ENCODE measurements around the gene NYAP2. TPM values are rescaled to one million over a fixed set of nuclear protein-coding genes. Genes with fewer than 3 reads are reported as not detected.

Gene NYAP2
- total and polyA plus RNA-seq, 8 donors = 0.03 to 0.31 (median 0.07) TPM; not detected in 1

DNA sequence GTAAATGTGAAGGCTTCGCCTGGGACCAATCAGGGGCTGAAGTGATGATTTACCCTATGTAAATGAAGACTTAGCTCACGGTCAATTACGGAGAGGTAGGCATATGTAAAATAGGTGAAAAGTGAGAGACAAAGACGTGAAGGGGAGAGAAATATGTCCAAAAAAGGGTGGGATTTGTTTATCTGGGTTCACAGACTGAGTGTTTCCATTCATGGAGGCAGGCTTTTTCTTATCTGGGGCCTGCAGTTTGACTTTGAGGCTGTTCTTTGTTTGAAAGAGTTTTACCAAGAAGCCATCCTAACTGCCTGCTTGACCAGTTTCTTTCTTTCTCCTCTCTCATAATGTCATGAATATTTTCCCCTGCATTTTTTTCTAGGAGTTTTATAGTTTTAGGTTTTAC lies 202.7 kb downstream of the NYAP2 start:
- no peaks in the 10 kb centered on the region for H3K9me3 ChIP-seq
- DNase-seq (no peak), ATAC-seq (no peak), FAIRE-seq (no peak)
- no peaks in the 10 kb centered on the region for H3K4me1 ChIP-seq
- H3K36me3 ChIP-seq = no peaks in the 10 kb centered on the region
- intact Hi-C loops (cut with DNase I) = no loop called here
- no peak overlapping the region for H3K4me3 ChIP-seq
- WGBS, 2 donors = 79 to 83% methylated on average over 4 of the region's 4 CpGs
- TF ChIP-seq, protein P1, sequence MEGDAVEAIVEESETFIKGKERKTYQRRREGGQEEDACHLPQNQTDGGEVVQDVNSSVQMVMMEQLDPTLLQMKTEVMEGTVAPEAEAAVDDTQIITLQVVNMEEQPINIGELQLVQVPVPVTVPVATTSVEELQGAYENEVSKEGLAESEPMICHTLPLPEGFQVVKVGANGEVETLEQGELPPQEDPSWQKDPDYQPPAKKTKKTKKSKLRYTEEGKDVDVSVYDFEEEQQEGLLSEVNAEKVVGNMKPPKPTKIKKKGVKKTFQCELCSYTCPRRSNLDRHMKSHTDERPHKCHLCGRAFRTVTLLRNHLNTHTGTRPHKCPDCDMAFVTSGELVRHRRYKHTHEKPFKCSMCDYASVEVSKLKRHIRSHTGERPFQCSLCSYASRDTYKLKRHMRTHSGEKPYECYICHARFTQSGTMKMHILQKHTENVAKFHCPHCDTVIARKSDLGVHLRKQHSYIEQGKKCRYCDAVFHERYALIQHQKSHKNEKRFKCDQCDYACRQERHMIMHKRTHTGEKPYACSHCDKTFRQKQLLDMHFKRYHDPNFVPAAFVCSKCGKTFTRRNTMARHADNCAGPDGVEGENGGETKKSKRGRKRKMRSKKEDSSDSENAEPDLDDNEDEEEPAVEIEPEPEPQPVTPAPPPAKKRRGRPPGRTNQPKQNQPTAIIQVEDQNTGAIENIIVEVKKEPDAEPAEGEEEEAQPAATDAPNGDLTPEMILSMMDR (IDR thresholded peaks at IDR 0.05) = no peak
- H3K27ac ChIP-seq = no peak overlapping the region
- H3K27me3 ChIP-seq = no peaks in the 10 kb centered on the region

DNA sequence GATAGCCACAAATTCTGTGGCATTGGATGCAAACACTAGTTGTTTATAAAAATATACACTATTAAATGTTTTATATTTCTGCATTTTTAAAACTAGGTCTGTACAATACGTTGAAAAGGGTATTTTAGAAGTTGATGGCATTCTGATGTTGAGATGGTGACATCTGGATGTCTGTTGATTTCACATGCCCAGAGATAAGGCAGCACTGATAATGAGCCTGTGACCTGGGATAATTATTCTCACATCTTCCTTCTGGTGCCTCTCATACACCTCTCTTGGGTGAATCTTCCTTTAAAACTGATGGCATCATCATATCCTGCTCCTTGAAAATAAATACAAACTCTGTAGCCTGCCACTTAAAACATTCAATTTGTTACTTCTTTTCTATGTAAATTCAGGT lies 208.6 kb downstream of the NYAP2 start:
- DNase-seq (no peak), ATAC-seq (no peak), FAIRE-seq (no peak)
- H3K27ac ChIP-seq = no peak overlapping the region
- intact Hi-C loops (cut with DNase I) = no loop called here
- TF ChIP-seq, protein P1 (IDR thresholded peaks at IDR 0.05) = no peak
- H3K4me1 ChIP-seq = no peaks in the 10 kb centered on the region
- WGBS, 2 donors = 34 to 37% methylated on average over 1 of the region's 1 CpG
- no peaks in the 10 kb centered on the region for H3K36me3 ChIP-seq
- no peak overlapping the region for H3K4me3 ChIP-seq
- H3K27me3 ChIP-seq = no peaks in the 10 kb centered on the region
- H3K9me3 ChIP-seq = no peaks in the 10 kb centered on the region

DNA sequence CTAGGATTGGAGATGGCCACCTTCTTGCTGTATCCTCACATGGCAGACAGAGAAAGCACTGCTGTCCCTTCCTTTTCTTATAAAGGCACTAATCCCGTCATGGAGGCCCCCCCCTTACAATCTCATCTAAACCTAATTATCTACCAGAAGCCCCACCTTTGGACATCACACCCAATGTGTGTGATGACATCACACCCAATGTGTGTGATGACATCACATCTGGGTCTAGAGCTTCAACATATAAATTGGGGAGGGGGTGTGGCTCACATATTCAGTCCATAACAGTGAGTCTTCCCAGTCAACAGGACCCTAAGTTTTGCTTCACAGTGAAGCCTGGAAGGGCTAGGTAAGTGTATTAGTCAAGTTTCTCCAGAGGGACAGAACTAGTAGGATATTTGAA lies 213.1 kb downstream of the NYAP2 start:
- intact Hi-C loops (cut with DNase I) = no loop called here
- ATAC-seq (no peak), FAIRE-seq (no peak), DNase-seq (no peak)
- H3K27ac ChIP-seq = no peak overlapping the region
- no peak overlapping the region for H3K4me3 ChIP-seq
- no peaks in the 10 kb centered on the region for H3K9me3 ChIP-seq
- H3K27me3 ChIP-seq = no peaks in the 10 kb centered on the region
- TF ChIP-seq, protein P1 (IDR thresholded peaks at IDR 0.05) = no peak
- 80 to 88% methylated on average over 1 of the region's 1 CpG for WGBS, 2 donors
- H3K4me1 ChIP-seq = no peaks in the 10 kb centered on the region
- no peaks in the 10 kb centered on the region for H3K36me3 ChIP-seq

DNA sequence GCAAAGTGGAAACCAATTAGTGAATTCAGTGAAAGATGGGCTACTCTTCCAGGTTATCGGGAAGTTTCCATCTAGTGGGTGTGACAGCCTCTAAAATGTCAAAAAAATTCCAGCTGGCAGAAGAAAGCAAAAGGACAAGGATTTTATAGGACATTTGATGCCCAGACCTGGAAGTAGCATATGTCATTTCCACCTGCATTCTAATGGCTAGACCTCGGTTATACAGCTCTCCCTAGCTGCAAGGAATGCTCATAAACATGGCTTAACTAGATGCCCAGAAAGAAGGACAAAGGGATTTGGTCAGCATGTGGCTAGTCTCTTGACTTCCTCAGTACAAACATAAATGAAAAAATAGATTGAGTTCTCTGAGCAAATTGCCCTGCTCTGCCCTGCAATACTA lies 215.4 kb downstream of the NYAP2 start:
- no peaks in the 10 kb centered on the region for H3K9me3 ChIP-seq
- no peaks in the 10 kb centered on the region for H3K27me3 ChIP-seq
- WGBS, 2 donors = 70 to 74% methylated on average over 2 of the region's 2 CpGs
- FAIRE-seq (no peak), ATAC-seq (no peak), DNase-seq (no peak)
- no peaks in the 10 kb centered on the region for H3K4me1 ChIP-seq
- H3K4me3 ChIP-seq = no peak overlapping the region
- H3K27ac ChIP-seq = no peak overlapping the region
- no peaks in the 10 kb centered on the region for H3K36me3 ChIP-seq
- intact Hi-C loops (cut with DNase I) = no loop called here
- TF ChIP-seq, protein P1 (IDR thresholded peaks at IDR 0.05) = no peak

DNA sequence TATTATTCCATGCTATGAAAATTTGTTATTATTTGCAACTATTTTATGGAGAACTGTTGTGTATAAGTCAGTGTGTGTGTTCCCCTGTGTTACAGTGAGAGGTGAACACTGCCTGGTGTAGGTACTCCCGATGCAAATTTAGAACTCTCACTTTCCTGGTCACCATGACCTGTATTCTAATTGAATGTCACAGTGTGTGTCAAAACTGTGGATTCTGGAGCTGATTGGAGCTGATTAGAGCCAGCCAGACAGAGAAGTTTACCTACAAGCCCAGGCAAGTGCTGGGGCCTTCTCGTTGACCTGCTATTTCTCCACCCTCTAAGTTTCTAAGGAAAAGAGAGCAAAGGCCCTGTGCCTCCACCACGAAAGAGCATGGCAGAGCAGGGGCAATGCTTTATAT lies 216.0 kb downstream of the NYAP2 start:
- H3K9me3 ChIP-seq = no peaks in the 10 kb centered on the region
- H3K27me3 ChIP-seq = no peaks in the 10 kb centered on the region
- FAIRE-seq (no peak), DNase-seq (no peak), ATAC-seq (no peak)
- intact Hi-C loops (cut with DNase I) = no loop called here
- no peaks in the 10 kb centered on the region for H3K4me1 ChIP-seq
- no peak overlapping the region for H3K4me3 ChIP-seq
- H3K36me3 ChIP-seq = no peaks in the 10 kb centered on the region
- 72 to 76% methylated on average over 3 of the region's 3 CpGs for WGBS, 2 donors
- no peak overlapping the region for H3K27ac ChIP-seq
- TF ChIP-seq, protein P1 (IDR thresholded peaks at IDR 0.05) = no peak

Measured in pancreas (tissue), 10 donors.